OCI-LY7 (cell line): Measurements from ENCODE around the gene COL4A2.

Experiments used
- EZH2phosphoT487 ChIP-seq: fragments of 200-600 bp; sonication (generic); IDR thresholded peaks from 2 replicates; pipeline ENCODE4 v1.6.1; 2018; ENCODE audit warnings: low read depth, borderline replicate concordance, mild to moderate bottlenecking, mixed run types, antibody characterized with exemption, low read length, moderate library complexity, mixed read lengths
- TF ChIP-seq, protein P1 (sequence below): fragments of 200-600 bp; sonication (generic); conservative IDR thresholded peaks from 2 replicates; pipeline ENCODE4 v1.5.1; 2014; ENCODE audit warnings: mild to moderate bottlenecking, antibody characterized with exemption, low read length, moderate library complexity, mixed read lengths

DNA sequence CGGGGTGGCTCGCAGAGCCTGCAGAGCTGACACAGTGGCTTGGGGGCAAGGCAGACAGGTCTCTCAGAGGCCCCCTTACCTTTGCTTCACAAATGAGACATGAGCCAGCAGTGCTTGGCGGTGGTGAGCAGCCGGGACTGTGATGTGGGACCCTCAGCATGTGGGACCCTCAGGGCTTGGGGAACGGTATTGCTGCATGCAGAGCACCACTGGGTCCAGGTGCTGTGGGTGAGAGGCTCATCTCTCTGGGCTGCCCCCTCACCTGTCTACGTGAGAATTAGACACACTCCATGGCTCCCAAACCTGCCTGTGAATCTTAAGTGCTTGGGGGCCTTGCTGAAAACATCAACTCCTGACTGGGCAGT is 106.6 kb downstream of the COL4A2 start:
- TF ChIP-seq, protein P1, sequence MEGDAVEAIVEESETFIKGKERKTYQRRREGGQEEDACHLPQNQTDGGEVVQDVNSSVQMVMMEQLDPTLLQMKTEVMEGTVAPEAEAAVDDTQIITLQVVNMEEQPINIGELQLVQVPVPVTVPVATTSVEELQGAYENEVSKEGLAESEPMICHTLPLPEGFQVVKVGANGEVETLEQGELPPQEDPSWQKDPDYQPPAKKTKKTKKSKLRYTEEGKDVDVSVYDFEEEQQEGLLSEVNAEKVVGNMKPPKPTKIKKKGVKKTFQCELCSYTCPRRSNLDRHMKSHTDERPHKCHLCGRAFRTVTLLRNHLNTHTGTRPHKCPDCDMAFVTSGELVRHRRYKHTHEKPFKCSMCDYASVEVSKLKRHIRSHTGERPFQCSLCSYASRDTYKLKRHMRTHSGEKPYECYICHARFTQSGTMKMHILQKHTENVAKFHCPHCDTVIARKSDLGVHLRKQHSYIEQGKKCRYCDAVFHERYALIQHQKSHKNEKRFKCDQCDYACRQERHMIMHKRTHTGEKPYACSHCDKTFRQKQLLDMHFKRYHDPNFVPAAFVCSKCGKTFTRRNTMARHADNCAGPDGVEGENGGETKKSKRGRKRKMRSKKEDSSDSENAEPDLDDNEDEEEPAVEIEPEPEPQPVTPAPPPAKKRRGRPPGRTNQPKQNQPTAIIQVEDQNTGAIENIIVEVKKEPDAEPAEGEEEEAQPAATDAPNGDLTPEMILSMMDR, result no peak
- TF ChIP-seq EZH2phosphoT487, result no peak
